GM12801 (cell line): Measurements from ENCODE around the gene SCN1A.

Experiments used
- TF ChIP-seq, protein P1 (sequence below): IDR thresholded peaks from one replicate; pipeline ENCODE4 v1.5.1; 2011; ENCODE audit warnings: control low read depth; ENCODE audit not compliant: insufficient read length; ENCODE audit errors: extremely low read depth

SCN1A gene

DNA sequence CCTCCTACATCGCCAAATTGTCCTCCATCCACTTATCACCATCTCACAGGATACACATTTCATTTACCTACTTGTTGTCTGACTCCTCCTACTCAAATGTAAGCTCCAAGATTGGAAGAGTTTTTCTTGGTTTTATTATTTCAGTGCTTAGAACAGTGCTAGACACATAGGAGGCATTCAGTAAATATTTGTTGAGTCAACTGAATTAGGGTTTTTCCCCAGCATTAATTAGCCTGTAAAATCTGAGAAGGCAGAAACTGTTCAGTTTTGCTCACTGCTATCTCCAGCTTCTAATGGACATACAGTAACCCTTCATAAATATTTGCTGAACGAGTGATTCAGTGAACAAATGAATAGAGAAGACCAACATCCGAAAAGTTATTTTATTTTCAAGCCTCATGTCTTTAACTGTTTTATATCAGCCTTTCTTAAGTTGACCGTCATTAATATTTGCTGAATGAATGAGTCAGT lies 175.0 kb downstream of the SCN1A start:
- TF ChIP-seq, protein P1, sequence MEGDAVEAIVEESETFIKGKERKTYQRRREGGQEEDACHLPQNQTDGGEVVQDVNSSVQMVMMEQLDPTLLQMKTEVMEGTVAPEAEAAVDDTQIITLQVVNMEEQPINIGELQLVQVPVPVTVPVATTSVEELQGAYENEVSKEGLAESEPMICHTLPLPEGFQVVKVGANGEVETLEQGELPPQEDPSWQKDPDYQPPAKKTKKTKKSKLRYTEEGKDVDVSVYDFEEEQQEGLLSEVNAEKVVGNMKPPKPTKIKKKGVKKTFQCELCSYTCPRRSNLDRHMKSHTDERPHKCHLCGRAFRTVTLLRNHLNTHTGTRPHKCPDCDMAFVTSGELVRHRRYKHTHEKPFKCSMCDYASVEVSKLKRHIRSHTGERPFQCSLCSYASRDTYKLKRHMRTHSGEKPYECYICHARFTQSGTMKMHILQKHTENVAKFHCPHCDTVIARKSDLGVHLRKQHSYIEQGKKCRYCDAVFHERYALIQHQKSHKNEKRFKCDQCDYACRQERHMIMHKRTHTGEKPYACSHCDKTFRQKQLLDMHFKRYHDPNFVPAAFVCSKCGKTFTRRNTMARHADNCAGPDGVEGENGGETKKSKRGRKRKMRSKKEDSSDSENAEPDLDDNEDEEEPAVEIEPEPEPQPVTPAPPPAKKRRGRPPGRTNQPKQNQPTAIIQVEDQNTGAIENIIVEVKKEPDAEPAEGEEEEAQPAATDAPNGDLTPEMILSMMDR = no peak

DNA sequence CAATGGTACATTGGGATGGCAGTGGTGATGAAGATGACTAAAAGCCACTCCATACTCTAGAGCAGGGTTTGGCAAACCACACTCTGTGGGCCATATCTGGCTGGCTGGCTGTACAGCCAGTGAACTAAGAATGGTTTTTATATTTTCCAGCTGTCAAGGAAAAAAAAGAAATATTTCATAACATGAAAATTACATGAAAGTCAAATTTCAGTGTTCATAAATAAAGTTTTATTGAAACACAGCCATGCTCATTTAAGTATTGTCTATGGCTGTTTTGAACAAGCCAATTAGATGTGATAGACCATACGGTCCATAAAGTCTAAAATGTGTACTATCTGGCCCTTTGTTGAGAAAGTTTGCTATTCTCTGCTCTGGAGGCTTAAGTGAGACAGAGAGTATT lies 175.7 kb downstream of the SCN1A start:
- TF ChIP-seq, protein P1 = no peak

DNA sequence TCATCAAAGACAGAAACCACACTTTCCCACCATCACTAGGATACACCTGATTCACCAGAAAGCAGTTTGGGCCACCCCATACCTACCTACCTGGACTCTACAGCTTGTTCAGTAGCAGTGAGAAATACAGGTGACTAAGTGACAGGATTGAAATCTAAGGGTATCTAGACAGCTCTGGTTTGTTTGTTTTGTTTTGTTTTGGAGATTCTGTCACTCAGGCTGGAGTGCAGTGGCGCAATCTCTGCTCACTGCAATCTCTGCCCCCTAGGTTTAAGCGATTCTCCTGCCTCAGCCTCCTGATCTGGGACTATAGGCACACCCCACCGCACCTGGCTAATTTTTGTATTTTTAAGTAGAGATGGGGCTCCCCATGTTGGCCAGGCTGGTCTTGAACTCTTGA lies 177.4 kb downstream of the SCN1A start:
- TF ChIP-seq, protein P1 = no peak

DNA sequence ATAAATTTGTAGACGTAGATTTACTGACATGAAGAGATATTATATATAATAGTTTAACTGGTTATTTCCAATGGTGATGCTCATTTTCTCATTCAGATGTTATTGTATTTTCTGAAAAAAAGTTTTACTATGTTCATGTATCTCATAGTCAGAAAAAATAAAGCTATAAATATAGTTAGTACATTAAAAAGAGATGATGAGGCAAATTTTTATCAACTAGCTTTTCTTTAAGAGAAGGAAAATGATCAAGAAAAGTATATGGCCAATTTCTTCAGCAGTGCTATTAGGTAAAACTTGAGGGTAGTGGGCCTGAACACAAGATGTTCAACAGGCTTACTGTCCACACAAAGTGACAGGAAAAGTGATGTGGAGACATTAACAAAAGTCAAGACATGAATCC lies 186.0 kb downstream of the SCN1A start:
- TF ChIP-seq, protein P1 = no peak

DNA sequence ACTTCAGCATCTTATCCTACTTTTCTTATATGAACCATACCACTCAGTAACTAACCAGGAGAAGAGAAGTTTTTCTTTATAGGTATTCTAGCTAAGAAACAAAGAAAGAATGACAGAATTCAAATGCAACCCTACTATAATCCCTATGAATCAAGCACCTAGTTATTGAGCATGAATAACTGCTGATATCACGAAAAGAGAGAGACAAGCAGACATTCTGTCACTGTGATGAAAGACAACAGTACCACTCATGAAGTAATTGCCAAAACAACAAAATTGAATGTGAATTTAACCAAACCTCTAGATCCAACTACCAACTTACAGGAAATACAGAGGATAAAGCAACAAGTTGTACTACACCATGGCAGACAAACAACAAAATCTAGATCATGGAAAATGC lies 189.6 kb downstream of the SCN1A start:
- TF ChIP-seq, protein P1 = no peak
